NCI-H2196 (cell line): ENCODE data around the gene NHERF2.

ENCODE experiments used
- DNase-seq: peaks from one replicate; lab custom pipeline; 2025; ENCODE audit not compliant: unreplicated experiment; lab: John Stamatoyannopoulos, UW

Gene NHERF2

DNA sequence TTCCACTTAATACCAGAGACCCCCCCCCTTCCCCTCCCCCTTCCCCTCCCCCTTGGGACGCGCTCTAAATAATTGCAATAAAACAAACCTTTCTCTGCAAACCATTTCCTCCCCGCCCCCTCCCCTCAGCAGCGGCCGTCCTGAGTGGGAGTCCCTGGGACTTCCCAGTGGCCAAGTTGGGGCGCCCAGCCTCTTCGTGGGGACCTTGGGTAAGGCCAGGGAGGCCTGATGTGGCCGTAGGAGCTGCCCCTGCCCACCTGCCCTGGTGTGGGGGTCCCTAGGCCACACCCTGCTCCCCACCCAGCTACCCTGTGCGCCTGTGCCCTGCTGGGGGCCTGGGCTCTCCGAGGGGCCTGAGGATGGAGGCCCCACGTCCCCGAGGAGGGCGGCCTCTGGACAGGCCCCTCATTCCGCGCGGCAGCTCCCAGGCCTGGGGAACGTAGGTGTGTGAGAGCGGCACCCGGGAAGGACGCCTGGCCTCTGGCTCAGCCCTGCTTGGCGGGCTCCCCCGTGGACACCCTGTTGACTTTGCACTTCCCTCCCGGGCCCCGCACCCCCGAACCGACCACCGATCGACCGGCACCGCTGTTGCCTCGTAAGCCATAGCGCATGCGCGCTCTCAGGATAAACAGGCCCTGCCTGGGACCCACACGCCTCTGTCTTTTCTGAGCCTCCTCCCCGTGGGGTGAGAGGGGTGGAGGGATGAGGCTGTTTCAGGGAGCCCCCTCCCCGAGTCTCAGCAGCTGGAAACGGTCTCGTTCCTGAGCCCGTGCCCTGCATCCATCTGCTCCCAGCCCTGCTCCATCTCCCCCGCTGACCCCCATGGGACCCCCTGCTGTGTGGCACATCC is 11.9 kb downstream of the NHERF2 start:
- no peak for DNase-seq

DNA sequence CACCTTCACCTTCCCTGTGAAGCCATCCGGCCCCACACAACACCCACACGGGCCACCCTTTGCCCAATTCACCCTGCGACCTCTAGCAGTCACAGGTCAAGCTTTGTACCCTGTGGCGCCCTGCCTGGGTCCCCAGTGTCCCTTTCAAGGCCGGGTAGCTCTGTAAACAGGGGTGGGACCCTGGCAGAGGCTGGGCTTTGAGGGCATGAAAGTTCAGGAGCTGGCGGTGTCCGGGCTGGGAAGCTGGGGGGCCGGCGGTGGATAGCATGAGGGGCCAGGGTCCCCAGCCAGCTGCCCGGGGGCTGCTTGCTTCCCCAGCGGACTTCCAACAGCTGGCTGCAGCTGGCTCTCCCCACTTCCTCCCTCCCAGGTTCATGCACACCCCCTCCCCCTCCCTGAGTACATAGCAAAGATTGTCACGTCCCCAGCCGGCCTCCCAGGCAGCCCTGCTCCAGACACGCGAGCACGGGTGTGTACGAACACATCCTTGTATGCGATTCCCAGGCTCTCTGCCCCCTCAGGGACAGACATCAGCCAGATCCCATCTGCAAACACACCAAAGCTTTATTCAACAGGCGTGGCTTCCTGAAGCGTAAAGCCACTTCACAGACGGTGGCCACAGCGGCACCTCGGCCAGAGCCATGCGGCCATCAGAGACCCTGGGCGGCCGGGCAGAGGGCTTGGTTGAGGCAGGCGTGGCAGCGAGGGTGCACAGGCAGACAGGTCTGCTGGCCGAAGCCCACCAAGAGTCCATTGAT is 12.8 kb downstream of the NHERF2 start:
- DNase-seq: peak; percentile 41

- DNase-seq: no peak
Measured at GRCh38 chr16:2040041-2040786, 13.5 kb downstream of the NHERF2 start.

DNA sequence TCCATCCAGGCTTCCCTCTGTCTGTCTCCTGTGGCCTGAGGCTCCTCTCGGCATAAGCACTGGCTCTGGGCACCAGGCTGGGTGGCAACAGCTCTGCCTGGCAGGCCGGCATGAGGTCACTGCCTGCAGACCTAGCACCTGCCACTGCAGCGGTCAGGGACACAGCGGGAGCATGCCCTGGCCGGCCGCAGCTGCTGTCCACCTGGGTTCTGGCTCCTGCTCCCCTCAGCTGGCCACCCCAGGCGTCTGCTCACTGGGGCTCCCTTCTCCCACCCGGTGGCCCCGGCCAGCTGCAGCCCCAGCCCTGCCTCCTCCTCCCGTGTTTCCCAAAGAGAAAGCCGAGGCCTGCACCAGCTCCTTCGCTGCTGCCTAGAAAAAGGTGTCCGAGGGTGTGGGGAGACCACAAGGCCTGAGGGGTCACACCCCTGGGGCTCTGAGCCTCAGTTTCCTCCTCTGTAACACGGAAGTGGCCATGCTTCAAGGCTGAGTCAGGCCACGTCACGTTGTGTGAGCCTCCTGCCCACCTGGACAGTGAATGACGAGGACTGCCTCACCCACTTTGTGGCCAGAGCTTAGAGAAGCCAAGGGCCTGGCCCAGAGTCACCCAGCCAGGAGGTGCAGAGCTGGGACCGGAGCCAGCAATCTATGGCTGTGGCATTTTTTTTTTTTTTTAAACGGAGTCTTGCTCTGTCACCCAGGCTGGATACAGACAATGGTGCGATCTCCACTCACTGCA is 14.3 kb downstream of the NHERF2 start:
- DNase-seq: peak; percentile 78

DNA sequence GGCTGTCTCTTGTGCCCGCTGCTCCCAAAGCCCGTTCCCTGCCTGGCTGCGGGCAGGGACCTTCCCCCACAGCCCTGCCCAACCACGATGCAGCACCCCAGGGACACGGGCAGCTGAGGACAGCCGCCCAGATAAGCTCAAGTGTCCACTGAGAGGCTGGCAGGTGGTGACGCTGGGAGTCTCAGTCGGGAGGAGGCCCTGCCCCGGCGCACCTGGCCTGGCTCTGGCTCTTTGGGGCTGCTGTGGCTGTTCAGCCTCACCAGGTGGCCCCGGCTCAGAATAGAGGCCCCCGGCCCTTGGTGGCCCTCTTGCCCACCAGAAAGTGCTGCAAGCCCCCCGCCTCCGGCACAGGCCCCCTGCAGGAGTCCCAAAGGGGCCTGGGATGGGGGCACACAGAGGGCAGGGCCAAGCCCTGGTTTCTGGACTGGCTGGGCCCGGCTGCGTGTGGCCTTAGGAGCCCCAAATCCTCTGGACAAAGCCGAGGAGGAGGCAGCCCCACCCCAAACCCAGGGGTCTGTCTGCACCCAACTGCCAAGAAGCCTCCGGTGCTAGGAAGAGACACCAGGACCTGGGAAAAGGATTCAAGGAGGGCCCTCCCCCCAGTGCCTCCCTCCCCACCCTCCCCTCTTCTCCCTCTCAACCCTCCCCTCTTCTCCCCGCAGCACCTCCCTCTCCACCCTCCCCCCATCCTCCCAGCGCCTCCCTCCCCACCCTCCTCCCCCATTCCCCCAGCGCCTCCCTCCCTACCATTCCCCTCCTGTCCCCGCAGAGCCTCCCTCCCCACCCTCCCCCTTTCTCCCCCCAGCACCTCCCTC is 15.7 kb downstream of the NHERF2 start:
- peak; percentile 90 for DNase-seq

DNA sequence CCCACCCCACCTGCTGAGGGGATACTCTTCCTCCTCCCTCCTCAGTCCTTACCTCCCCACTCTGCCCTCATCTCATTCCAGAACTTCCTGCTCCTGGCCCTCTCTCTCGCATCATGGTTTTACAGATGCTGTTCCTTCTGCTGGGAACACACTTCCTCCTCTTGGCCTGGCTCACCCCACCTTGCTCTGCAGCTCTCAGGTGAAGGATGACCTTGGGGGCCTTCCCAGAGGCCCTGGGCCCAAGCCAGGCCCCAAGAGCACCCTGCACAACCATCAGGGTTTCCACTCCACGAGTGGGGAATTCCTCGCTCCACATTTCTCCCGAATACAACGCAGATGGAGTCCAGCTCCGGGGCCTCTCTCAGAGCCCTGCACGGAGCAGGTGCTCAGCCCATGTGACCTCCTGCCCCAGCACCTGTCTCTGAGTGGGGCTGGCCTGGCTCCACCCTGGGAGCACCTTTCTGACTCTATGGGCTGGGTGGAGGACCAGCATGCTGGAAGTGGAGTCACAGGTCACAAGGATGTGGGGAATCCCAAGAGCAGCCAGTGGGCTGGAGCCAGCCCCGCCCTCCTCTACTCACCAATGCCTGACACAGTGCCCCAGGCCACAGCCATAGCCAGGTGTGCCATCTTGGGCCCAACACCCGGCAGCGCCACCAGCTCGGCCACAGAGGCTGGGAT is 16.4 kb downstream of the NHERF2 start:
- peak; percentile 88 for DNase-seq

DNA sequence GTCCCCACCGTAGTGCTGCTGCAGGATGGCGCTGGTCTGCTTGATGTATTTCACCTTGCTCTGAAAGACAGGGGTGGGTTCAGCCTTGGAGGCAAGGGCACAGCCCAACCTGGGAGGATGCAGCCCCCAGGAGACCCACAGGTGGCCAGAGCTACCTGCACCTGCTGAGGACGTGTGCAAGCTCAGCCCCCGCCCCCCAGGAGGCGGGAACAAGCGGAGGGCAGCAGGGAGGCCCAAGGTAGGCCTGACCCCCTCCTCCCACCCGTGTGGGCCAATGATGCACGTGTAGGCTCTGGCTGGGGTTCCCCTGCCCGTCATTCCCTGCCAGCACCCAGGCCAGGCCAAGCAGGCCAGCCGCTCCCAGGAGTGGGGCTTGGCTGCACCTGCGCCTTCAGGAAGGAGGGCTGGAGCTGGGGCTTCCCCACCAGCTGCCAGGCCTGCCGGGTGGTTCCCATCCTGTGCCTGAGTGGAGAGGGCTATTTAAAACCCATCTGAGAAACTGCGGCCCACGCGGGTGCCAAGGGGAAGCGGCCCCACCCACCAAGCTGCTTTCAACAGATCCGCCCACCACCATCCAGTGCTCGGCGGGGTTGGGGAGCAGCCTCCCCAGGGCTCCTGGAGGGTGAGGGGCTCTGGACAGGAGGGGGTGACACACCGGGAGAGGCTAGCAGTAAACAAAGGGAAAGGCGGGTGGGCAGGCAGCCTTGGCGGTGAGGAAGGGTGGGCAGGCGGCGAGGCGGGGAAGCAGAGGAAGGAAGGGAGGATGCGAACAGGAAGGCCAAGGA is 17.2 kb downstream of the NHERF2 start:
- DNase-seq: peak; percentile 88

- DNase-seq: no peak
Measured at GRCh38 chr16:2044541-2044940, 17.8 kb downstream of the NHERF2 start.

DNA sequence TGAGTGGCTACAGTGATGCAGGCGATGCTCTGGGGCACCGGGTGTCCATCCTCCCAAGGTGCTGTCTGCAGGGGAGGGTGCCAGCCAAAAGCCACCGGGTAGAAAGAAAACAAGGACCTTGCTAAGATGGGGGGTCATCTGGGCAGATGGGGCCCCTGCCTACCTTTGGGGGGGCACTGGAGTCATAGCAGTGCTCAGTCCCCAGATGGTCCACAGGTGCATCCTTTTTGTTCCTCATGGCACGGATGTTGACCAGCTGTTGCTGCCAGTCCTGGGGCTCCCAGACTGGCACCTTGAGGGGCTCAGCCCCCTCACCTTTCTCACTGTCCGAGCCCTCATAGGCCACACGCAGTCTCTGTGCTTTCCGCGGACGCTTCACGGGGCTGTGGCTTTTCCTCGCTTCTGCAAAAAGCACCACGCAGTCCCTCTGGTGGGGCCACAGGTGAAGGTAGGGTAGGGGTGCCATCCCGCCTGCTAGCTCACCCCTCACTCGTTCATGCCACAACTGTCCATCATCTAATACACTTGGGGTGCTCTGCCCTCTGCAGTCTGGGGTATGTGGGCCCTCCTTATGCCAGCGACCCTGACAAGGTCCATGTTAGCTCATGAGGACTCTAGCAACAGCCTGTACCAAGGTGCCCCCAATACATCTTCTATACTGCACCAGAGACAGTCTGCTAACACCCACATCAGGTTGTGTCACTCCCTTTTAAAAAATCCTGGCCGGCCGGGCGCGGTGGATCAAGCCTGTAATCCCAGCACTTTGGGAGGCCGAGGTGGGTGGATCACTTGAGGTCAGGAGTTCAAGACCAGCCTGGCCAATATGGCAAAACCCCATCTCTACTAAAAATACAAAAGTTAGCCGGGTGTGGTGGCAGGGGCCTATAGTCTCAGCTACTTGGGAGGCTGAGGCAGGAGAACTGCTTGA is 19.5 kb downstream of the NHERF2 start:
- DNase-seq: no peak

DNA sequence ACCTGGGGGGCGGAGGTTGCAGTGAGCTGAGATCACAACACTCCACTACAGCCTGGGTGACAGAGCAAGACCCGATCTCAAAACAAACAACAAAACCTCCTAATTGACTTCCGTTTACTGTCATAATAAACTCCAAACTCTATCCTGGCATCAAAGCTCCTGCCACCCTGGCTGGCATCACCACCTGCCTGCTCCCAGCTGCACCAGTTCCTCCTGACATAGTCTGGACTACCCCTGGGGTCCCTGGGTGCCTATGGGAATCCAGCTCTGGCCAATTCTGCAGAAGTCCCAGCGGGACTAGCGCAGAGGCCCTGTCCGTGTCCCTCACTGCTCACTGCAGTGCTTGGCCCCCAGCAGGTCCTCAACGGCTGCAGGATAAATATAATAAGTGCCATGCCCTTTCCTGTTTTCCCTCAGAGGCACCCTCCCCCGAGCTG is 20.2 kb downstream of the NHERF2 start:
- no peak for DNase-seq

DNA sequence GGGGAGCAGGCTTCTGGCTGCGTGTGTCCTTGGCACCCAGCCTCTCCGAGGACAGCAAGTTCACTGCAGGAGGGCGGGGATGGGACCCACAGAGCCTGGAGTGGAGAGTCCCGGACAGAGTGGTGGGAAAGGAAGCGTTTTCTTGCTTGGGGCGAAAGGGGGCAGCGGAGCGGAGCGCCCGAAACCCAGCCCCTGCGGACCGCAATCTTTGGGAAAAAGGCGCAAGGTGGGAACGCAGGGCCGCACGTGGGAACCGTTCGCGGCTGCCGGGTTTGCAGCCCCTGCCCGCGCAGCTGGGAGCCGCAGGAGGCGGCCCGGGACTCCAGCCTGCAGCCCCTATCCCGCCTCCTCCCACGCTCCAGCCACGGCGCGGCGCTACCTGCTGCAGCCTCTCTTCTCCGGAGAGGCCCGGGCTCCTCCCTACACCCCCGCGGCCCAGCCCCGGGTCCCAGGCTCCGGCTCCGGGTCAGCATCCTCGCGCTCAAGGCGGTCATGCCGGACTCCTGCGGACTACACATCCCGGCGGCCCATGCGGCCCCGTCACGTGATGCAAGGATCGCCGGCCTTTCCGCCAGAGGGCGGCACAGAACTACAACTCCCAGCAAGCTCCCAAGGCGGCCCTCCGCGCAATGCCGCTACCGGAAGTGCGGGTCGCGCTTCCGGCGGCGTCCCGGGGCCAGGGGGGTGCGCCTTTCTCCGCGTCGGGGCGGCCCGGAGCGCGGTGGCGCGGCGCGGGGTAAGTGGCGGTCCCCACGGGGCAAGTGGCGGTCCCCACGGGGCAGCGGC is 20.8 kb downstream of the NHERF2 start, which contains the start of the genes NTHL1 and TSC2:
NTHL1 (minus strand) TSS at position 505 of the 786 bp plus-strand sequence; CDS start at position 494, 11 bp downstream.
TSC2 (plus strand) TSS at position 656 of the 786 bp plus-strand sequence. CDS start 631 bp downstream, outside the sequence.
- peak; percentile 97 for DNase-seq

DNA sequence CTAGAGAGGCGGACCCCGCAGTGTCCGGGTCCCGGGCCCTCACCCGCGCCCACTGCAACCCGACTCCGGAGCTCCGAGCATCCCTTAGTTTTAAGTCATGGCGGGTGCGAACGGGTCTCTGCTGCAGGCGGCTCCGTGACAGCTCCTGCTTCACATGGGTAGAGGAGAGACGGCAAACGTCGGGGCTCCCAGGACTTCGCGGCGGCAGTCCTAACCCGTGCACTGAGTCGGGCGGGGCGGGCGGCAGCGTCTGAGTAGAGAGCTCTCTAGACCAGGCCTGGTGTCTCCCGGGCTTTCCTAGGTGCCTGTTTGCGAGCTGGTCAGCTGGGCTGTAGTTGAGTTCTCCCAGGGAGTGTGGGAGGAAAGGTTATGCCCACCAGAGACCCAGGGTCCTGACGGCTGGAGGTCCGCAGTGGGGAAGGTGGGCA is 21.4 kb downstream of the NHERF2 start:
- DNase-seq: no peak

- no peak for DNase-seq
Measured at GRCh38 chr16:2053211-2053610, 26.5 kb downstream of the NHERF2 start.

DNA sequence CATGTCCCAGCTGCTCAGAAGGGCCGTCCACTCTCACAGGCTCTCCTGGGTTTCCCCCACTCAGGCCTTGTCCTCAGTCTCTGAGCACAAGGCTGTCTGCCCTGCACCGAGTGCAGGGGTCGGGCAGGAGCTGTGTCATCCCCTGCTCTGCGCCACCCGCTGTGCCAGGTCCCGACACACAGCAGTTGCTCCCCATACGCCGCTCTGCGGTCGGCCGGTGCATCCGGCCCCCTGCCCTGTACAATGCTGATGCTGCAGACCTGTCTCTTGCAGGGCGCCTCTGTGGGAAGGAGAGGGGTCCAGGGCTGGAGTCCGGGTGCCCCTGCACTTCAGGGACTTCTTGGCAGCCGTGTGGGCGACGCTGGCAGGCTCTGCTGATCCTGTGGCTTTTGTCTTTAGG is 27.2 kb downstream of the NHERF2 start:
- DNase-seq: no peak

- DNase-seq: peak; percentile 94
Measured at GRCh38 chr16:2054543-2055245, 28.0 kb downstream of the NHERF2 start.

- no peak for DNase-seq
Measured at GRCh38 chr16:2056077-2056476, 29.4 kb downstream of the NHERF2 start.
